Gastroesophageal sphincter (tissue), 3 donors: ENCODE data around the gene IRGQ.

Source experiments
- CTCF ChIP-seq, 4 experiments: fragments of 200-600 bp in 2 of 4; fragments of 450-650 bp in 2 of 4; sonication (generic) in 1 of 4; IDR thresholded peaks; one replicate each; pipeline ENCODE4 v1.5.1; 2017 to 2019; ENCODE audit warnings: antibody characterized with exemption in 4 of 4, mild to moderate bottlenecking in 2 of 4, moderate library complexity in 2 of 4
- POLR2A ChIP-seq, 2 donors: fragments of 450-650 bp; IDR thresholded peaks; one replicate each; pipeline ENCODE4 v1.6.1; 2017; ENCODE audit warnings: antibody characterized with exemption in 2 of 2, mild to moderate bottlenecking in 2 of 2, moderate library complexity in 1 of 2

GRCh38 chr19:43595605-43595998, 332 bp downstream of the IRGQ start:
- TF ChIP-seq POLR2A (IDR thresholded peaks at IDR 0.05) (no peak), CTCF (IDR thresholded peaks at IDR 0.05) (peak in 1 of 4 experiments; percentile 10)
